K562 (cell line): ENCODE measurements around the gene RNF227.

Experiments used
- ATF7 ChIP-seq: fragments of 450-650 bp; IDR thresholded peaks from 2 replicates; pipeline ENCODE4 v1.7.1; 2014; ENCODE audit warnings: mild to moderate bottlenecking, moderate library complexity
- CTBP1 ChIP-seq: fragments of 450-650 bp; IDR thresholded peaks from 2 replicates; pipeline ENCODE4 v1.6.1; 2016; ENCODE audit warnings: borderline replicate concordance
- CTCF ChIP-seq, 3 experiments: IDR thresholded peaks in 2 of 3; conservative IDR thresholded peaks in 1 of 3; 2 replicates each; pipeline ENCODE4 v1.5.1; 2011 to 2012; ENCODE audit warnings: low read length in 3 of 3, mild to moderate bottlenecking in 3 of 3, control low read depth in 2 of 3, improper control_type of control experiment in 1 of 3, inconsistent platforms in 1 of 3, low read depth in 1 of 3, mixed read lengths in 1 of 3, moderate library complexity in 1 of 3; ENCODE audit not compliant: insufficient read depth in 2 of 3
- E2F4 ChIP-seq: sonication (generic); formaldehyde crosslinking; IDR thresholded peaks from 2 replicates; pipeline ENCODE4 v1.8.0; 2022; ENCODE audit warnings: mild to moderate bottlenecking, low read depth, missing genetic modification reagents
- FOSL1 ChIP-seq: fragments of 200-800 bp; sonication (Bioruptor generic); conservative IDR thresholded peaks from 2 replicates; pipeline ENCODE4 v1.6.1; 2016; ENCODE audit warnings: missing genetic modification characterization, missing compliant biosample characterization
- HNRNPL ChIP-seq: fragments of 200-400 bp; formaldehyde crosslinking; IDR thresholded peaks from 2 replicates; pipeline ENCODE4 v1.6.1; 2017; ENCODE audit warnings: low read depth, mild to moderate bottlenecking, low read length
- POLR2AphosphoS5 ChIP-seq: IDR thresholded peaks from 2 replicates; pipeline ENCODE4 v1.6.1; 2011; ENCODE audit warnings: mild to moderate bottlenecking, low read depth, low read length, moderate library complexity; ENCODE audit not compliant: control insufficient read depth, insufficient read depth
- SREBF2 ChIP-seq: sonication (generic); formaldehyde crosslinking; IDR thresholded peaks from 2 replicates; pipeline ENCODE4 v1.4.0; 2020; ENCODE audit warnings: mild to moderate bottlenecking, missing genetic modification reagents
- TBL1XR1 ChIP-seq, 2 experiments: IDR thresholded peaks; 2 replicates each; pipeline ENCODE4 v1.6.1; 2012; ENCODE audit warnings: improper control_type of control experiment in 2 of 2, low read length in 2 of 2, mild to moderate bottlenecking in 1 of 2
- UBTF ChIP-seq, 2 experiments: IDR thresholded peaks; 2 replicates each; pipeline ENCODE4 v1.6.1; 2012; ENCODE audit warnings: improper control_type of control experiment in 2 of 2, low read depth in 2 of 2, low read length in 2 of 2, borderline replicate concordance in 1 of 2
- ZBTB12 ChIP-seq: fragments of 250-450 bp; sonication (Bioruptor Pico); IDR thresholded peaks from 2 replicates; pipeline ENCODE4 v1.4.0; 2020
- ZNF274 ChIP-seq: IDR thresholded peaks from 2 replicates; pipeline ENCODE4 v1.6.1; 2011; ENCODE audit warnings: low read depth, mild to moderate bottlenecking, low read length, moderate library complexity, borderline replicate concordance

GRCh38 chr17:7932483-7932891 is 16.4 kb upstream of the RNF227 start:
- TF ChIP-seq TBL1XR1 (IDR thresholded peaks at IDR 0.05; ENCODE audit: low read length in 2 of 2) (no peak), UBTF (IDR thresholded peaks at IDR 0.05; ENCODE audit: borderline replicate concordance in 1 of 2, low read depth in 2 of 2, low read length in 2 of 2) (no peak), E2F4 (CRISPR knock-in tag) (no peak), CTBP1 (no peak), ATF7 (no peak), CTCF (IDR thresholded peaks at IDR 0.05 in 2 of 3, conservative IDR thresholded peaks at IDR 0.05 in 1 of 3; ENCODE audit: insufficient read depth in 2 of 3, low read depth in 1 of 3, low read length in 3 of 3) (no peak), ZNF274 (no peak), SREBF2 (CRISPR knock-in tag) (no peak), POLR2AphosphoS5 (peak; percentile 3; the same call in 1 of the 2 replicates), ZBTB12 (CRISPR knock-in tag) (no peak), FOSL1 (0 out of 2 replicates have a peak, but pooled peaks have one; percentile 4), HNRNPL (no peak)
